ENCODE measurements around the gene FOSB. TPM values are rescaled to one million over a fixed set of nuclear protein-coding genes. Genes with fewer than 3 reads are reported as not detected.

FOSB gene
- total and polyA plus RNA-seq, 9 of the 15 experiments (the other 6 are each of a cell fraction or from before 2014, with no cell fraction given): 0.11 to 2.7 (median 0.73) TPM

DNA sequence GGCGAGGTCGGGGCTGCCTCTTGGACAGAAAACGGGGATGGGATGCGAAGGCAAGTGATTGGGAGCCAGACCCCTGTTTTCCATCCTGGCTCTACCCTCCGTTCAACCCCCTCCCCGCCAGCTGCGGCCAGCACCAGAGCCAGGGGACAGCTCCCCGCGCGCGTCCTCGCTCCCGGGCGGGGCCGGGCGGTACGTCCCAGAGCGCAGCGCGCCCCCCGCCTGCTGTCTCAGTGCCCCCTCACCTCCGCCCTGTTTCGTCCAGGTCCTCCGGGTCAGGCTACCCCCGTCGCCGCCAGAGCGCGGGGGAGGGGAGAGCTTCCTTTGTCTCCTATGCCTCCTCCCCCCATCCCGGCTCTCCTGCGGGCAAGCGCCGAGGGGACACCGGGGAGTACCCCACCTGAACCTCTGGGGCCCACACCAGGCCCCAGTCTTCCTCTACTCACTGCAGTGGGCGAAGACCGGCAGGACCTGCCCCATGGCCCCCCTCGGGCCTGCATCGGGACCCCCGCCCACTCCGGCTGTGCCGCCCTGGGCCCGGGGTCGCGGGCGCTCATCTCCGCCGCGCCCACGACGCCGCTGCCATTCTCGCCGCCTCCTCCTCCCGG, 28.7 kb downstream of the FOSB start (continued):
- TF ChIP-seq ZBTB40 (IDR thresholded peaks at IDR 0.05) (0 out of 2 replicates have a peak, but pooled peaks have one; percentile 39), ZBTB40 (CRISPR knock-in tag; IDR thresholded peaks at IDR 0.05) (no peak), SMAD4 (CRISPR knock-in tag; conservative IDR thresholded peaks at IDR 0.05) (peak; percentile 45; the same call in 1 of the 2 replicates), CREB1 (IDR thresholded peaks at IDR 0.05) (peak; percentile 57), CREB1 (CRISPR knock-in tag; IDR thresholded peaks at IDR 0.05) (peak; percentile 78), FOXM1 (IDR thresholded peaks at IDR 0.05; ENCODE audit: low read depth) (no peak), FOXM1 (CRISPR knock-in tag; IDR thresholded peaks at IDR 0.05; ENCODE audit: low read depth) (peak; percentile 75; the same call in 1 of the 2 replicates), ZNF263 (CRISPR knock-in tag; IDR thresholded peaks at IDR 0.05; ENCODE audit: borderline replicate concordance) (peak; percentile 81), CBX5 (IDR thresholded peaks at IDR 0.05; ENCODE audit: borderline replicate concordance, low read depth) (0 out of 2 replicates have a peak, but pooled peaks have one; percentile 9), SREBF1 (IDR thresholded peaks at IDR 0.05; ENCODE audit: borderline replicate concordance, low read depth, low read length) (no peak), DMBX1 (CRISPR knock-in tag; IDR thresholded peaks at IDR 0.05; ENCODE audit: borderline replicate concordance) (0 out of 2 replicates have a peak, but pooled peaks have one; percentile 22), ZNF830 (CRISPR knock-in tag; IDR thresholded peaks at IDR 0.05) (no peak), ZNF124 (CRISPR knock-in tag; IDR thresholded peaks at IDR 0.05) (peak; percentile 86; the same call in 1 of the 2 replicates), MED1 (CRISPR knock-in tag; IDR thresholded peaks at IDR 0.05; ENCODE audit: borderline replicate concordance) (peak; percentile 69; the same call in 1 of the 2 replicates), RBM22 (IDR thresholded peaks at IDR 0.05; ENCODE audit: low read depth, low read length, poor library complexity, severe bottlenecking) (peak; percentile 62), SAP30 (IDR thresholded peaks at IDR 0.05; ENCODE audit: borderline replicate concordance, insufficient read depth, low read depth, low read length, poor library complexity, severe bottlenecking) (peak; percentile 93)
- TF ChIP-seq, protein P1, sequence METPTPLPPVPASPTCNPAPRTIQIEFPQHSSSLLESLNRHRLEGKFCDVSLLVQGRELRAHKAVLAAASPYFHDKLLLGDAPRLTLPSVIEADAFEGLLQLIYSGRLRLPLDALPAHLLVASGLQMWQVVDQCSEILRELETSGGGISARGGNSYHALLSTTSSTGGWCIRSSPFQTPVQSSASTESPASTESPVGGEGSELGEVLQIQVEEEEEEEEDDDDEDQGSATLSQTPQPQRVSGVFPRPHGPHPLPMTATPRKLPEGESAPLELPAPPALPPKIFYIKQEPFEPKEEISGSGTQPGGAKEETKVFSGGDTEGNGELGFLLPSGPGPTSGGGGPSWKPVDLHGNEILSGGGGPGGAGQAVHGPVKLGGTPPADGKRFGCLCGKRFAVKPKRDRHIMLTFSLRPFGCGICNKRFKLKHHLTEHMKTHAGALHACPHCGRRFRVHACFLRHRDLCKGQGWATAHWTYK (CRISPR knock-in tag; IDR thresholded peaks at IDR 0.05): no peak
